DMS 273 treated with DMSO at 0.1 percent for 48 hours (cell line): ENCODE results near the gene STYX.

Experiments
- DNase-seq: peaks from one replicate; lab custom pipeline; 2025; lab: John Stamatoyannopoulos, UW

STYX gene

GRCh38 chr14:52790011-52790755 is 60.2 kb downstream of the STYX start:
- DNase-seq: peak; percentile 30

- no peak for DNase-seq
Observed at GRCh38 chr14:52790756-52791222, 60.8 kb downstream of the STYX start.

DNA sequence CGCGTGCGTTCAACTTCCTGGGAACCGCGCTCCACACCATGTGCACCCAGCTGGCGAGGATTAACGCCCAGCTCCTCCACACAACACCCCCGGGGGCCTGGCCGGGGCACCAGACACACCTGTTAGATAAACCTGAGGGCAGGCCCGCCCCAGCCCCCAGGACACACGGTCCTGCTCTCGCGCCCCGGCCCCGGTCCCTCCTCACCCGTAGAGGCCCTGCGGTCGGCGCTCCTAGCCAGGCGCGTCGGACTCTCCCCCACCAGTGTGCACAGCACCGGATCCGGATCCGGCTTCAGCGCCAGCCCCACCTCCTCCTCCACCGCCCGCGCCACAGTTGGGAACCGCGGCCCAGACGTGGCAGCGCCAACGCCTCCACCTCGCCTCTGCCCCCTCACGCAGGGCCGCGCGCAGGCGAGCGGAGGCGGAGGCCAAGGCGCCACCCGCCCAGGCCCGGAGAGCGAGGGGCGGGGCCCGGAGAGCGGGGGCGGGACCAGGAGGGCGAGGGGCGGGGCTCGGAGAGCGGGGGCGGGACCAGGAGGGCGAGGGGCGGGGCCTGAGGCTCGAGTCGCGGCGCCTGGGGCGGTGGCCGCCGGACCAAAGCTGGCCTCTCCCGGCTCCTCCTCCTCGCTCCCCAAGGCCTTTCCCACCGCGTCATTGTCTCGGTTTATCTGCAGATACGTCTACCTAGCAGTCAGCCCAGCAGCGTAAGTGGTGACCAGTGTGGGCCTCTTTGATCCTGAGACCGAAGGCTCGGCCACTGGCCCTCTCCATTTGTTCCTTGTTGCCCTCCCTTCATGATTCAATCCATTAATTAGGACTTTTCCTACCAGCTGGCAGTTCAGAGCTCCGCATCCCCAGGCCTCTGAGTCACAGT is 61.5 kb downstream of the STYX start, which contains the start of gene GNPNAT1:
GNPNAT1 (minus strand) TSS at position 385 of the 874 bp plus-strand sequence. CDS start 6,957 bp downstream, outside the sequence.
- DNase-seq: peak; percentile 74

DNA sequence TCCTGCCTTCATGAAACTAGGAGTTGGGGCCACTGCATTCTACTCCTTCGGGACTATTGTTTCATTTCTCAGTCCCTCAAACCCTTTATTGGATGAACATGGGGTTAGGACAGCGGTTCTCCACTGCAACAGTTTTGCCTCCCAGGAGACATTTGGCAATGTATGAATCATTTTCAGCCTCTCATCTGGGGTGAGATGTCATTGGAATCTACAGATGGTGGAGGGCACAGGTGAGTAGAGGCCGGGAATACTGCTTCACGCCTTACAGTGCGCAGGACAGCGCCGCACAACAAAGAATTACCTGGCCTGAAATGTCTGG is 62.1 kb downstream of the STYX start:
- DNase-seq: no peak

DNA sequence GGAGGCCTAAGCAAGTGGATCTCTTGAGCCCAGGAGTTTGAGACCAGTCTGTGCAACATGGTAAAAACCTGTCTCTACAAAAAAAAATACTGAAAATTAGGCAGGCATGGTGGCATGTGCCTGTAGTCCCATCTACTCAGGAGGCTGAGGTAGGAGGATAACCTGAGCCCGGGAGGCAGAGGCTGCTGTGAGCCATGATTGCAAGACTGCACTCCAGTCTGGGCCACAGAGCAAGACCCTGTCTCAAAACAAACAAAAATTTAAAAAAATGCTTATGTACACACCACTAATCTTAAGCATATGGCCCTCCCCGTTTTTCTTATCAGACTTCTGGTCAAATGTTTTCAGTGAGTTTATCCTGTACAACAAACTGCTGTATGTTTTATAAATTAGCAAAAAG is 63.1 kb downstream of the STYX start:
- no peak for DNase-seq

DNA sequence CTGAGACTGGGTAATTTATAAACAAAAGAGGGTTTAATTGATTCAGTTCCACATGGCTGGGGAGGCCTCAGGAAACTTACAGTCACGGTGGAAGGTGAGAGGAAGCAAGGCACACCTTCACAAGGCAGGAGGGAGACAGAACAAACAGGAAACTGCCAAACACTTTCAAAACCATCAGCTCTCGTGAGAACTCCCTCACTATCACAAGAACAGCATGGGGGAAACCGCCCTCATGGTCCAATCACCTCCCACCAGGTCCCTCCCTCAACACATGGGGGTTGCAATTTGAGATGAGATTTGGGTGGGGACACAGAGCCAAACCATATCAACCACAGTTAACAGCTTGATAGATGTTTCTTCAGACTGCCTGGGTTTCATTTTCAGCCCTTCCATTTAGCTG is 67.7 kb downstream of the STYX start:
- DNase-seq: no peak

GRCh38 chr14:52798826-52799225 is 68.9 kb downstream of the STYX start:
- no peak for DNase-seq

DNA sequence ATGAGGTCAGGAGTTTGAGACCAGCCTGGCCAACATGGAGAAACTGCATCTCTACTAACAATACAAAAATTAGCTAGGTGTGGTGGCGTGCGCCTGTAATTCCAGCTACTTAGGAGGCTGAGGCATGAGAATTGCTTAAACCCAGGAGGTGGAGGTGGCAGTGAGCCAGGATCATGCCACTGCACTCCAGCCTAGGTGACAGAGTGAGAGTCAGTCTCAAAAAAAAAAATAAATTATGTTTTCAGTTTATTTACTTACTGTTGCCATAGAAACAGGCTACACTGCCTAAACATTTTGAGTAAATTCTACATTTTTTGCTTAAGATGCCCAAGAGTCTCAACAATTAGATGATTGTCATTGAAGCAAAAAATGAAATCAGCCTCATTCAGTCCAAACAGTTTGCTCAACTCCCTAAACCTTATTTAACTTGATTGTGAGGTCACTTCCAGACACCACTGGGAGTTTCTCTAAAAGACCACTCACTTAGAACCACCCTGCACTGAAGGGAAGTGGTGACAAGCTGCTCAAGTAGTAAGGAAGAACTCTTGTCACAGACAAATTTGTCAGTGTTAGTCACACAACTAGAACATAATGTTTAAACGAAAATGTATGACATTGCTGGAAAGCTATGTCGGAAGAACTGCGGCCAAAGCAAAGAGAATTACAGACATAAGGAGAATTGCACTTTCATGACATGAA is 71.2 kb downstream of the STYX start:
- DNase-seq: no peak

GRCh38 chr14:52802597-52802996 is 72.6 kb downstream of the STYX start:
- no peak for DNase-seq

GRCh38 chr14:52806115-52806514 is 76.1 kb downstream of the STYX start:
- no peak for DNase-seq

DNA sequence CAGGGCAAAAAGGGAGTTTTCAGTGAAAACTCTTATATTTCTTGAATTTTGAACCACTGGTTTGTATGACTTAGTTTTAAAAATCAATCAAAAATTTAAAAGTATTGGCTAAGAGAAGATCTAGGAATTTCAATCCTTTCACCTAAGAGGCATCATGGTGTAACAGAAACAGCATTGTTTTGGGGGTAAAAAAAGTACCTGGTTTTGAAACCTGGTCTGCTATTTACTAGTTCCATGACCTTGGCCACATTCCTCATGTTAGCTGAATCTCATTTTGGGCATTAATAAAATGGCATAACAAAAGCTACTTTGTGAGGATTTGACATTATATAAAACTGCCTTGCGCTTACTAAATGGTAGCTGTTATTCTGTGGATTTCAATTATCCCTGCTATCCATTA is 78.1 kb downstream of the STYX start:
- DNase-seq: no peak

- DNase-seq: no peak
Observed at GRCh38 chr14:52821805-52822250, 91.9 kb downstream of the STYX start.

- no peak for DNase-seq
Observed at GRCh38 chr14:52824462-52824861, 94.5 kb downstream of the STYX start.
